PFSK-1 (cell line): Measurements from ENCODE around the gene SHISAL1.

ENCODE experiments used
- POLR2AphosphoS5 ChIP-seq: IDR thresholded peaks from 2 replicates; pipeline ENCODE4 v1.6.1; 2012; ENCODE audit warnings: low read depth, mild to moderate bottlenecking, control low read depth, low read length, moderate library complexity
- REST ChIP-seq, 2 experiments: IDR thresholded peaks; 2 replicates each; pipeline versions ENCODE4 v1.6.1 to v1.8.0; 2011 to 2012; ENCODE audit warnings: low read depth in 2 of 2, low read length in 2 of 2, control low read depth in 1 of 2, inconsistent platforms in 1 of 2, mild to moderate bottlenecking in 1 of 2, moderate library complexity in 1 of 2; ENCODE audit not compliant: insufficient read depth in 1 of 2
- TAF1 ChIP-seq: IDR thresholded peaks from 2 replicates; pipeline ENCODE4 v1.6.1; 2012; ENCODE audit warnings: low read length, control low read depth, borderline replicate concordance; ENCODE audit not compliant: insufficient read depth

GRCh38 chr22:44279069-44279360 lies 33.7 kb downstream of the SHISAL1 start:
- TF ChIP-seq POLR2AphosphoS5 = no peak
- no peak for TF ChIP-seq TAF1
- no peak for TF ChIP-seq REST (IDR thresholded peaks at IDR 0.05; ENCODE audit: insufficient read depth in 1 of 2, low read depth in 2 of 2, low read length in 2 of 2)
